ENCODE data around the gene LAMB1. TPM values are rescaled to one million over a fixed set of nuclear protein-coding genes. Genes with fewer than 3 reads are reported as not detected.

LAMB1 gene
- total and polyA plus RNA-seq, 2 of the 13 experiments (the other 11 are each of a cell fraction or from before 2014, with no cell fraction given): 109 to 124 TPM

DNA sequence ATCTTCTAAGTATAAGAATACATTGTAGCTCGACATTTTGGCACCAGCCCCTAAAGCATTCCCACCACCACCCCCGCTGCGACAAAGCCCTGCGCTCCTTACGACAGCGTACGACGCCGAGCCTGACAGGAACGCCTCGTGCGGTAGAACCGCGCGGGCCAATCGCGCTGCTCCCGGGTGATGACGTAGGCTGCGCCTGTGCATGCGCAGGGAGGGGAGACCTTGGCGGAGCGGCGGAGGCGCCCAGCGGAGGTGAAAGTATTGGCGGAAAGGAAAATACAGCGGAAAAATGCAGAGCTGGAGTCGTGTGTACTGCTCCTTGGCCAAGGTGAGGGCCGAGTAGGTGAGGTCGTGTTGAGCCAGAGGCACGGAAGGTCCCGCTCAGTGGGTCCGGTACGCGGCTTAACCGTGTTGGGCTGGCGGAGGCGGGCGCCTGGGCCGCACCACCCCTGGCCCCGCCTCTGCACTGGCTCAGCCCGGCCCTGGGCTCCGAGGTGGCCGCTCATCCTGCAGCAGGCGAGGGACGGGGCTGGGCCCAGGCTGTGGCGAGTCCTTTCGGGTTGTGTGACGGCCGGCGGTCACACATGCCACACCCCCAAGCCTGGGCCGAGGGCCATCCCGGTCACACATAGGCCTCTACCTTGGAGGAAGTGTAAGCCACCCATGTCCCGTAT is 111.9 kb downstream of the LAMB1 start, which contains the start of gene DLD (continued):
- TF ChIP-seq, protein P1, sequence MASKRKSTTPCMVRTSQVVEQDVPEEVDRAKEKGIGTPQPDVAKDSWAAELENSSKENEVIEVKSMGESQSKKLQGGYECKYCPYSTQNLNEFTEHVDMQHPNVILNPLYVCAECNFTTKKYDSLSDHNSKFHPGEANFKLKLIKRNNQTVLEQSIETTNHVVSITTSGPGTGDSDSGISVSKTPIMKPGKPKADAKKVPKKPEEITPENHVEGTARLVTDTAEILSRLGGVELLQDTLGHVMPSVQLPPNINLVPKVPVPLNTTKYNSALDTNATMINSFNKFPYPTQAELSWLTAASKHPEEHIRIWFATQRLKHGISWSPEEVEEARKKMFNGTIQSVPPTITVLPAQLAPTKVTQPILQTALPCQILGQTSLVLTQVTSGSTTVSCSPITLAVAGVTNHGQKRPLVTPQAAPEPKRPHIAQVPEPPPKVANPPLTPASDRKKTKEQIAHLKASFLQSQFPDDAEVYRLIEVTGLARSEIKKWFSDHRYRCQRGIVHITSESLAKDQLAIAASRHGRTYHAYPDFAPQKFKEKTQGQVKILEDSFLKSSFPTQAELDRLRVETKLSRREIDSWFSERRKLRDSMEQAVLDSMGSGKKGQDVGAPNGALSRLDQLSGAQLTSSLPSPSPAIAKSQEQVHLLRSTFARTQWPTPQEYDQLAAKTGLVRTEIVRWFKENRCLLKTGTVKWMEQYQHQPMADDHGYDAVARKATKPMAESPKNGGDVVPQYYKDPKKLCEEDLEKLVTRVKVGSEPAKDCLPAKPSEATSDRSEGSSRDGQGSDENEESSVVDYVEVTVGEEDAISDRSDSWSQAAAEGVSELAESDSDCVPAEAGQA (IDR thresholded peaks at IDR 0.05; ENCODE audit: low read depth): peak; percentile 97
- TF ChIP-seq, protein P1 (CRISPR knock-in tag; IDR thresholded peaks at IDR 0.05; ENCODE audit: borderline replicate concordance): 0 out of 2 replicates have a peak, but pooled peaks have one; percentile 25
- TF ChIP-seq SSRP1 (CRISPR knock-in tag; IDR thresholded peaks at IDR 0.05): no peak
- no peak for TF ChIP-seq FOXP1 (IDR thresholded peaks at IDR 0.05)
- no peak for TF ChIP-seq FOXP1 (CRISPR knock-in tag; IDR thresholded peaks at IDR 0.05)
- peak; percentile 90 for TF ChIP-seq ZC3H13 (CRISPR knock-in tag; IDR thresholded peaks at IDR 0.05)
- TF ChIP-seq IRX3 (CRISPR knock-in tag; IDR thresholded peaks at IDR 0.05; ENCODE audit: borderline replicate concordance, low read depth): peak; percentile 69; the same call in 1 of the 2 replicates
- no peak for TF ChIP-seq FLYWCH1 (CRISPR knock-in tag; IDR thresholded peaks at IDR 0.05)
- TF ChIP-seq ZNF589 (CRISPR knock-in tag; conservative IDR thresholded peaks at IDR 0.05): no peak; the same call in 1 of the 2 replicates
- TF ChIP-seq ZNF20 (CRISPR knock-in tag; IDR thresholded peaks at IDR 0.05): no peak
- peak; percentile 83 for TF ChIP-seq POGZ (CRISPR knock-in tag; IDR thresholded peaks at IDR 0.05)
- TF ChIP-seq MED13 (CRISPR knock-in tag; IDR thresholded peaks at IDR 0.05): peak; percentile 62; the same call in 1 of the 2 replicates
- TF ChIP-seq HOXA5 (CRISPR knock-in tag; IDR thresholded peaks at IDR 0.05): peak; percentile 39; the same call in 1 of the 2 replicates
- peak; percentile 81 for TF ChIP-seq ZNF225 (CRISPR knock-in tag; IDR thresholded peaks at IDR 0.05)
- TF ChIP-seq, protein P2, sequence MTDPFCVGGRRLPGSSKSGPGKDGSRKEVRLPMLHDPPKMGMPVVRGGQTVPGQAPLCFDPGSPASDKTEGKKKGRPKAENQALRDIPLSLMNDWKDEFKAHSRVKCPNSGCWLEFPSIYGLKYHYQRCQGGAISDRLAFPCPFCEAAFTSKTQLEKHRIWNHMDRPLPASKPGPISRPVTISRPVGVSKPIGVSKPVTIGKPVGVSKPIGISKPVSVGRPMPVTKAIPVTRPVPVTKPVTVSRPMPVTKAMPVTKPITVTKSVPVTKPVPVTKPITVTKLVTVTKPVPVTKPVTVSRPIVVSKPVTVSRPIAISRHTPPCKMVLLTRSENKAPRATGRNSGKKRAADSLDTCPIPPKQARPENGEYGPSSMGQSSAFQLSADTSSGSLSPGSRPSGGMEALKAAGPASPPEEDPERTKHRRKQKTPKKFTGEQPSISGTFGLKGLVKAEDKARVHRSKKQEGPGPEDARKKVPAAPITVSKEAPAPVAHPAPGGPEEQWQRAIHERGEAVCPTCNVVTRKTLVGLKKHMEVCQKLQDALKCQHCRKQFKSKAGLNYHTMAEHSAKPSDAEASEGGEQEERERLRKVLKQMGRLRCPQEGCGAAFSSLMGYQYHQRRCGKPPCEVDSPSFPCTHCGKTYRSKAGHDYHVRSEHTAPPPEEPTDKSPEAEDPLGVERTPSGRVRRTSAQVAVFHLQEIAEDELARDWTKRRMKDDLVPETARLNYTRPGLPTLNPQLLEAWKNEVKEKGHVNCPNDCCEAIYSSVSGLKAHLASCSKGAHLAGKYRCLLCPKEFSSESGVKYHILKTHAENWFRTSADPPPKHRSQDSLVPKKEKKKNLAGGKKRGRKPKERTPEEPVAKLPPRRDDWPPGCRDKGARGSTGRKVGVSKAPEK (CRISPR knock-in tag; IDR thresholded peaks at IDR 0.05; ENCODE audit: borderline replicate concordance): 0 out of 2 replicates have a peak, but pooled peaks have one; percentile 62
- no peak for TF ChIP-seq SNAI1 (CRISPR knock-in tag; IDR thresholded peaks at IDR 0.05; ENCODE audit: borderline replicate concordance)
- TF ChIP-seq ZNF12 (CRISPR knock-in tag; IDR thresholded peaks at IDR 0.05): peak; percentile 17; the same call in 1 of the 2 replicates
- TF ChIP-seq ZNF260 (CRISPR knock-in tag; IDR thresholded peaks at IDR 0.05; ENCODE audit: borderline replicate concordance, low read depth): no peak

Measured in HepG2 (cell line).